ENCODE data around the gene GABBR2.
"Not testable (repeated sequence)": the region's sequence is repeated elsewhere in the genome, so short reads cannot be mapped to it uniquely, and the experiment has no call there.

The GABBR2 gene

DNA sequence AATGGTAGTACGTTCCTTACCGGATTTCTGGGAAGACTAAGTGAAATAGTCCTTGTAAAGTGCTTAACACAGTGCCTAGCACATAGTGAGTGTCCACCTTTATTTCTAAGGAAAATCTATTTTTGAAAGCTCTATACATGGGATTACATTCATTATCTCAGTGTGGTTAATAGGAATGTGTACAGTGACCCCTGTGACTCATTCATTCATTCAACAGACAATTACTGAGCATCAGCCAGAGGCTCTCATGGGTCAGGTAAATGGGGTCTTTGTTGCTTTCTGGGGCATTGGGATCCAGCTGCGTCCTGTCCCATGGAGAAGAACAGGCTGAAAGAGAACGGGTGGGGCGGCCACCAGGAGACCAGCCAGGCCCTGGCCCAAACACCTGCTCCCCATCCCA, 227.1 kb downstream of the GABBR2 start:
- DNase-seq (ENCODE audit: low read depth in 2 of 2) = no peak

GRCh38 chr9:98479967-98480847, 228.5 kb downstream of the GABBR2 start:
- no peak for DNase-seq (ENCODE audit: low read depth in 2 of 2)

GRCh38 chr9:98479449-98479848, 229.3 kb downstream of the GABBR2 start:
- no peak for DNase-seq (ENCODE audit: low read depth in 2 of 2)

- DNase-seq (ENCODE audit: low read depth in 2 of 2) = no peak
These were observed 230.9 kb downstream of the GABBR2 start for GRCh38 chr9:98477884-98478283.

- DNase-seq (ENCODE audit: low read depth in 2 of 2) = no peak
These were observed 236.5 kb downstream of the GABBR2 start for GRCh38 chr9:98472216-98472615.

DNA sequence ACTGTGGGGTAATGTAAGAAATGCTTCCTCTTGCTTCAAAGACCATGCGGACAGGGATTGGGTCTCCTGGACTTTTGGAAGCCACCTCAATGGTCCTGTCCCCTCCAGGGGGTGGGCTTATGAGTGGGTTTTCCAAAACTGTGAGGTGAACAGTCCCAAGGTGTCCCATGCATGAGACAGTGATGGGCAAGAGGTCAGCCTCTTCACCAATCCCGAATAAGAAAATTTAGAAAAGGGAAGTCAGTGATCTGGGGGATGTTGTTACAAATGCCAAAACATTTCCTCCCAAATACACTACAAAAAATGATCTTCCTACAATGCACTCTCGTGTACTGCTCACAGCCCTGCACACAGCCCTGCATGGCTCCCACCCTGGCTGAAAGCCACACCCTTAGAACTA, 237.6 kb downstream of the GABBR2 start:
- DNase-seq (ENCODE audit: low read depth in 2 of 2) = no peak

- no peak for DNase-seq (ENCODE audit: low read depth in 2 of 2)
These were observed 240.0 kb downstream of the GABBR2 start for GRCh38 chr9:98468567-98469239.

DNA sequence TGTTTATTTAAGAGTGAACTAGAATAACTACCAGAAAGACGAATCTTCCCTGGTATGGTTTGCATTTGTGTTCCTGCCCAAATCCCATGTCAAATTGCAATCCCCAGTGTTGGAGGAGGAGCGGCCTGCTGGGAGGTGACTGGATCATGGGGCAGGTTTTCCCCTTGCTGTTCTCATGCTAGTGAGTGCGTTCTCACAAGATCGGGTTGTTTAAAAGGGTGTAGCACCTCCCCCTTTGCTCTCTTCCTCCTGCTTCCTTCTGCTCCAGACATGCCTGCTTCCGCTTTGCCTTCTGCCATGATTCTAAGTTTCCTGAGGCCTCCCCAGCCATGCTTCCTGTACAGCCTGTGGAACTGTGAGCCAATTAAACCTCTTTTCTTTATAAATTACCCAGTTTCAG, 242.9 kb downstream of the GABBR2 start:
- no peak for DNase-seq (ENCODE audit: low read depth in 2 of 2)

DNA sequence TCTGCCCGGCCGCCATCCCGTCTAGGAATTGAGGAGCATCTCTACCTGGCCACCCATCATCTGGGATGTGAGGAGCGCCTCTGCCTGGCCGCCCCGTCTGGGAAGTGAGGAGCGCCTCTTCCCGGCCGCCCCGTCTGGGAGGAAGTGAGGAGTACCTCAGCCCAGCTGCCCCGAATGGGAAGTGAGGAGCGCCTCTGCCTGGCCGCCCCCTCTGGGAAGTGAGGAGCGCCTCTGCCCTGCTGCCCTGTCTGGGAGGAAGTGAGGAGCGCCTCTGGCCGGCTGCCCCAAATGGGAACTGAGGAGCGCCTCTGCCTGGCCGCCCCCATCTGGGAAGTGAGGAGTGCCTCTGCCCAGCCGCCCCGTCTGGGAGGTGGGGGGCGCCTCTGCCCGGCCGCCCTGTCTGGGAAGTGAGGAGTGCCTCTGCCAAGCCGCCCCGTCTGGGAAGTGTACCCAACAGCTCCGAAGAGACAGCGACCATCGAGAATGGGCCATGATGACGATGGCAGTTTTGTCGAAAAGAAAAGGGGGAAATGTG, 244.5 kb downstream of the GABBR2 start:
- DNase-seq (ENCODE audit: low read depth in 2 of 2) = not testable (repeated sequence)

DNA sequence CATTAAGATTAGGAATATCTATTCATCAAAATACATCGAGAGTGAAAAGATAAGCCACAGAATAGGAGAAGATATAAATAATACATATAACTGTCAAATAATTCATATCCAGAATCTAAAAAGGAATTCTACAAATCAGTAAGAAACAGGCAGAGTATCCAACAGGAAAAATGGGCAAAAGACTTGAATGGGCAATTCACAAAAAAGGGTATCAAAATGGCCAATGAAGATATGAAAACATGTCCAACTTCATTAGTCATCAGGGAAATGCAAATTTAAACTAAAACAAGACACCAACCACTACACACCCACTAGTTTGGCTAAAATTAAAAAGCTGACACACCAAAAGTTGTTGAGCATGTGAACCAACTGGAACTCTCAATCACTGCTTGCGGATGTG, 246.4 kb downstream of the GABBR2 start:
- DNase-seq (ENCODE audit: low read depth in 2 of 2) = no peak

DNA sequence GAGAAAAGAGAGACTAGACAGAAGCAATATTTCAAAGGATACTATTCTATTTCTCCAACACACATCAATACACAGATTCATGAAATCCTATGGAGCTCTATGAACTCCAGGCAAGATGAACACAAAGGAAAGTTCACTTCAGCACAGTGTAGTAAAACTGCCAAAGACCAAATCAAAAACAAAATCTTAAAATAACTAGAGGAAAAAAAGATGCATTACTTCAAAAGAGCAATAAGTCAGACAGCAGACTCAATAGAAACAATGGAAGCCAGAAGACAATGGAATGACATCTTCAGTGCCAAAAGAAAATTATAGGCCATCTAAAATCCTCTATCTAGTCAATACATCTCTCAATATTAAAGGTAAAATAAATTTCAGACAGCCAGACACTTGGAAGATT, 248.0 kb downstream of the GABBR2 start:
- DNase-seq (ENCODE audit: low read depth in 2 of 2) = no peak

GRCh38 chr9:98457726-98458370, 250.9 kb downstream of the GABBR2 start:
- no peak for DNase-seq (ENCODE audit: low read depth in 2 of 2)

DNA sequence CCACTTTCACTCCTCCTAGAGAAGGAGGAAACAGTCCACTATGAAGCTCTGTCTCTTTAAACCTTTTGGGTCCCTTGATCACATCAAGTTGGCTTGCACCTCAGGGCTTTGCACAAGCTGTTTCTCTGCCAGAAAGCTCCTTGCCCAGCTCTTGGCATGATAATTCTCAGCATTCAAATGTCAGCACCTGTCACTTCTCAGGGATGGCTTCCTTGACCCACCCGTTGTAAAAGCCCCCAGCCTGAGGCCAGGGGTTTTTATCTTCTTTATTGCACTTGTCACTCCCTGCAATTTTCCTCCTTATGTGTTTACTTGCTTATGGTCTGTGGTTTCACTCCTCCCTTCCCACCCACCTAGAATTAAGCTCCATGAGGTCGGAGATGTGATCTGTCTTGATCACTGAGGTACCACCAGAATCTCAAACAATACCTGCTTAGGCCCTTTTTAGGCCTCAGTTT, 252.6 kb downstream of the GABBR2 start:
- no peak for DNase-seq (ENCODE audit: low read depth in 2 of 2)

- DNase-seq (ENCODE audit: low read depth in 2 of 2) = no peak
These were observed 253.2 kb downstream of the GABBR2 start for GRCh38 chr9:98455256-98456155.

- DNase-seq (ENCODE audit: low read depth in 2 of 2) = no peak
These were observed 255.0 kb downstream of the GABBR2 start for GRCh38 chr9:98453589-98454311.

DNA sequence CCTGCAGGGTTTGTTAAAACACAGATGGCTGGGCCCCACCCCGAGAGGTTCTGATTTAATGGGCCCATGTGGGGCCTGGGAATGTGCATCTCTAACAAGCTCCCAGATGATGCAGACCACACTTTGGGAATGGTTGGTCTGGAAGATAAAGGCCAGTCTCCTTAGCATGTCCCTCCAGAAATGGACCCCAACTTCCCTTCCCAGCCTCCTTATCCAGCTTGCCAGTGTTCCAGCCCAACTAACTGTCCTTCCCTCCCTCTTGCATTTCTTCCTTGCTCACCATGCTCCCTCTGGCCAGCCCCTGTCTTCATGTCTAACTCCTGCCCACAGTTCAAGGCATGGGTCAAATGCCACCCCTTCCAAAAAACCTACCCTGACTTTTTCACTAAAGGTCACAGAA, 257.2 kb downstream of the GABBR2 start:
- DNase-seq (ENCODE audit: low read depth in 2 of 2) = no peak

DNA sequence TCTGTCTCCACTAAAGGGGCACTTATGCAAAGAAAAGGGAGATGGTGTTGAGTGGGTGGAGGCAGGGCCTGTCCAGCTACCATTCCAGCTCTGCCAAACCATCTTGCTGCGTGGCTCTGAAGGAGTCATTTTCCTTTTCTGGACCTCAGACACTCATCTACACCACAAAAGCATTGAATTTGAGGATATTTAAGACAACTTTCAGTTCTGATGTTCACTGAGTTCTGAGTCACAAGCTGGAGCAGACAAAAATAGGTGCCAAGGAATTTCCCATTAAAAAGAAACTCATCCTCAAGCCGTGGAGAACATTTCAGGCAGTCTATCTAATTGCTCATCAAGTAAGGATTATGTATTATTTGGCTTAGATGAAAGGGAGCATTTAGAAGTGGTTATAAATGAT, 258.2 kb downstream of the GABBR2 start:
- DNase-seq (ENCODE audit: low read depth in 2 of 2) = no peak

- no peak for DNase-seq (ENCODE audit: low read depth in 2 of 2)
These were observed 258.9 kb downstream of the GABBR2 start for GRCh38 chr9:98449871-98450270.

GRCh38 chr9:98445576-98445975, 263.2 kb downstream of the GABBR2 start:
- no peak for DNase-seq (ENCODE audit: low read depth in 2 of 2)

GRCh38 chr9:98444601-98445000, 264.1 kb downstream of the GABBR2 start:
- DNase-seq (ENCODE audit: low read depth in 2 of 2) = no peak

- no peak for DNase-seq (ENCODE audit: low read depth in 2 of 2)
These were observed 266.2 kb downstream of the GABBR2 start for GRCh38 chr9:98442541-98442940.
